SK-N-SH (cell line): ENCODE data around the gene C14orf119. TPM values are rescaled to one million over a fixed set of nuclear protein-coding genes. Genes with fewer than 3 reads are reported as not detected.

Experiments
- ELF1 ChIP-seq: IDR thresholded peaks from 2 replicates; pipeline ENCODE4 v1.4.0; 2012
- EP300 ChIP-seq, 2 experiments: IDR thresholded peaks; 2 replicates each; pipeline versions ENCODE4 v1.4.0 to v1.6.1; 2012; ENCODE audit warnings: borderline replicate concordance in 1 of 2, low read depth in 1 of 2, low read length in 1 of 2
- FOXM1 ChIP-seq: IDR thresholded peaks from 2 replicates; pipeline ENCODE4 v1.4.0; 2012; ENCODE audit warnings: low read depth, mild to moderate bottlenecking
- IRF3 ChIP-seq: fragments of 150-350 bp; IDR thresholded peaks from 2 replicates; pipeline ENCODE4 v1.6.1; 2016; ENCODE audit warnings: mild to moderate bottlenecking, low read depth, low read length
- MEF2A ChIP-seq: IDR thresholded peaks from 2 replicates; pipeline ENCODE4 v1.4.0; 2012; ENCODE audit warnings: low read depth, borderline replicate concordance
- MXI1 ChIP-seq: IDR thresholded peaks from 2 replicates; pipeline ENCODE4 v1.6.1; 2012; ENCODE audit warnings: mild to moderate bottlenecking, low read depth, low read length, improper control_type of control experiment
- RAD21 ChIP-seq: IDR thresholded peaks from 2 replicates; pipeline ENCODE4 v1.6.1; 2012; ENCODE audit warnings: mild to moderate bottlenecking, low read length
- TEAD4 ChIP-seq: IDR thresholded peaks from 2 replicates; pipeline ENCODE4 v1.4.0; 2012; ENCODE audit warnings: mild to moderate bottlenecking, borderline replicate concordance; ENCODE audit not compliant: insufficient read depth
- USF1 ChIP-seq: IDR thresholded peaks from 2 replicates; pipeline ENCODE4 v1.4.0; 2012; ENCODE audit warnings: low read depth, borderline replicate concordance
- polyA plus RNA-seq, 3 experiments: library from polyadenylated mRNA; depleted of rRNA; stranded (reverse); fragments of >200 nt; gene quantifications; 2 replicates each; pipeline ENCODE4 v1.2.3, GENCODE V29; 2012
- TF ChIP-seq, protein P1 (sequence below): IDR thresholded peaks from 2 replicates; pipeline ENCODE4 v1.6.1; 2012; ENCODE audit warnings: mild to moderate bottlenecking, low read depth, low read length, moderate library complexity
- TF ChIP-seq, protein P2 (sequence below): fragments of 200-600 bp; sonication (generic); IDR thresholded peaks from 2 replicates; pipeline ENCODE4 v1.6.1; 2017; ENCODE audit warnings: antibody characterized with exemption, mild to moderate bottlenecking, moderate library complexity
- TF ChIP-seq, protein P3 (sequence below): IDR thresholded peaks from 2 replicates; pipeline ENCODE4 v1.4.0; 2012; ENCODE audit warnings: low read depth, borderline replicate concordance

Gene C14orf119
- polyA plus RNA-seq, 1 of the 3 experiments (the other 2 are of a cell fraction) = 55.2 TPM

DNA sequence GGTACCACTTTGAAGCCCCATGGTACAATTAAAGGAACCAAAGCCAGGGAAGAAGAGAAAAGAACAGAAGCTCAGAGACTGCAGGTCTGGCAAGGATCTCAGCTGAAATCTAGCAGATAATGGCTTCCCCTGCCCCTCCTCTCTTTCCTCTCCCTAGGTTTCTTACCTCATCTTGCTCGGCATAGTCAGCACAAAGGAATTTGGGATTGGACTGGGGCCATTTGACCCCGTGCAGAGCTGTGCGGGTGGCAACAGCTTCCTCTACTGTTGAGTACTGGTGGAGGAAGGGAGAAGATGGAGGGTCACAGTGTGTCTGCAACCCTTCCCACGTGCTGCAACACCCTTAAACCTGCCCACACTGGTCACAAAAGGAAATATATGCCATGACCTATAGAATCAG, 33.3 kb upstream of the C14orf119 start (continued):
- TF ChIP-seq, protein P1, sequence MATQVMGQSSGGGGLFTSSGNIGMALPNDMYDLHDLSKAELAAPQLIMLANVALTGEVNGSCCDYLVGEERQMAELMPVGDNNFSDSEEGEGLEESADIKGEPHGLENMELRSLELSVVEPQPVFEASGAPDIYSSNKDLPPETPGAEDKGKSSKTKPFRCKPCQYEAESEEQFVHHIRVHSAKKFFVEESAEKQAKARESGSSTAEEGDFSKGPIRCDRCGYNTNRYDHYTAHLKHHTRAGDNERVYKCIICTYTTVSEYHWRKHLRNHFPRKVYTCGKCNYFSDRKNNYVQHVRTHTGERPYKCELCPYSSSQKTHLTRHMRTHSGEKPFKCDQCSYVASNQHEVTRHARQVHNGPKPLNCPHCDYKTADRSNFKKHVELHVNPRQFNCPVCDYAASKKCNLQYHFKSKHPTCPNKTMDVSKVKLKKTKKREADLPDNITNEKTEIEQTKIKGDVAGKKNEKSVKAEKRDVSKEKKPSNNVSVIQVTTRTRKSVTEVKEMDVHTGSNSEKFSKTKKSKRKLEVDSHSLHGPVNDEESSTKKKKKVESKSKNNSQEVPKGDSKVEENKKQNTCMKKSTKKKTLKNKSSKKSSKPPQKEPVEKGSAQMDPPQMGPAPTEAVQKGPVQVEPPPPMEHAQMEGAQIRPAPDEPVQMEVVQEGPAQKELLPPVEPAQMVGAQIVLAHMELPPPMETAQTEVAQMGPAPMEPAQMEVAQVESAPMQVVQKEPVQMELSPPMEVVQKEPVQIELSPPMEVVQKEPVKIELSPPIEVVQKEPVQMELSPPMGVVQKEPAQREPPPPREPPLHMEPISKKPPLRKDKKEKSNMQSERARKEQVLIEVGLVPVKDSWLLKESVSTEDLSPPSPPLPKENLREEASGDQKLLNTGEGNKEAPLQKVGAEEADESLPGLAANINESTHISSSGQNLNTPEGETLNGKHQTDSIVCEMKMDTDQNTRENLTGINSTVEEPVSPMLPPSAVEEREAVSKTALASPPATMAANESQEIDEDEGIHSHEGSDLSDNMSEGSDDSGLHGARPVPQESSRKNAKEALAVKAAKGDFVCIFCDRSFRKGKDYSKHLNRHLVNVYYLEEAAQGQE = no peak; the same call in 1 of the 2 replicates
- TF ChIP-seq, protein P2, sequence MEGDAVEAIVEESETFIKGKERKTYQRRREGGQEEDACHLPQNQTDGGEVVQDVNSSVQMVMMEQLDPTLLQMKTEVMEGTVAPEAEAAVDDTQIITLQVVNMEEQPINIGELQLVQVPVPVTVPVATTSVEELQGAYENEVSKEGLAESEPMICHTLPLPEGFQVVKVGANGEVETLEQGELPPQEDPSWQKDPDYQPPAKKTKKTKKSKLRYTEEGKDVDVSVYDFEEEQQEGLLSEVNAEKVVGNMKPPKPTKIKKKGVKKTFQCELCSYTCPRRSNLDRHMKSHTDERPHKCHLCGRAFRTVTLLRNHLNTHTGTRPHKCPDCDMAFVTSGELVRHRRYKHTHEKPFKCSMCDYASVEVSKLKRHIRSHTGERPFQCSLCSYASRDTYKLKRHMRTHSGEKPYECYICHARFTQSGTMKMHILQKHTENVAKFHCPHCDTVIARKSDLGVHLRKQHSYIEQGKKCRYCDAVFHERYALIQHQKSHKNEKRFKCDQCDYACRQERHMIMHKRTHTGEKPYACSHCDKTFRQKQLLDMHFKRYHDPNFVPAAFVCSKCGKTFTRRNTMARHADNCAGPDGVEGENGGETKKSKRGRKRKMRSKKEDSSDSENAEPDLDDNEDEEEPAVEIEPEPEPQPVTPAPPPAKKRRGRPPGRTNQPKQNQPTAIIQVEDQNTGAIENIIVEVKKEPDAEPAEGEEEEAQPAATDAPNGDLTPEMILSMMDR = no peak
- TF ChIP-seq EP300 (IDR thresholded peaks at IDR 0.05; ENCODE audit: borderline replicate concordance in 1 of 2, low read depth in 1 of 2, low read length in 1 of 2) (peak in 1 of 2 experiments; percentile 35; a peak in 1 of 4 replicates), TEAD4 (peak; percentile 83), USF1 (no peak), IRF3 (no peak), ELF1 (0 out of 2 replicates have a peak, but pooled peaks have one; percentile 12), MEF2A (no peak), RAD21 (no peak), MXI1 (no peak), FOXM1 (no peak)
- TF ChIP-seq, protein P3, sequence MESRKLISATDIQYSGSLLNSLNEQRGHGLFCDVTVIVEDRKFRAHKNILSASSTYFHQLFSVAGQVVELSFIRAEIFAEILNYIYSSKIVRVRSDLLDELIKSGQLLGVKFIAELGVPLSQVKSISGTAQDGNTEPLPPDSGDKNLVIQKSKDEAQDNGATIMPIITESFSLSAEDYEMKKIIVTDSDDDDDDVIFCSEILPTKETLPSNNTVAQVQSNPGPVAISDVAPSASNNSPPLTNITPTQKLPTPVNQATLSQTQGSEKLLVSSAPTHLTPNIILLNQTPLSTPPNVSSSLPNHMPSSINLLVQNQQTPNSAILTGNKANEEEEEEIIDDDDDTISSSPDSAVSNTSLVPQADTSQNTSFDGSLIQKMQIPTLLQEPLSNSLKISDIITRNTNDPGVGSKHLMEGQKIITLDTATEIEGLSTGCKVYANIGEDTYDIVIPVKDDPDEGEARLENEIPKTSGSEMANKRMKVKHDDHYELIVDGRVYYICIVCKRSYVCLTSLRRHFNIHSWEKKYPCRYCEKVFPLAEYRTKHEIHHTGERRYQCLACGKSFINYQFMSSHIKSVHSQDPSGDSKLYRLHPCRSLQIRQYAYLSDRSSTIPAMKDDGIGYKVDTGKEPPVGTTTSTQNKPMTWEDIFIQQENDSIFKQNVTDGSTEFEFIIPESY = no peak
- TF ChIP-seq, all 33 proteins: peak for 13
